HEK293T (cell line): ENCODE results near the gene DMD.
"Not testable (repeated sequence)": the region's sequence is repeated elsewhere in the genome, so short reads cannot be mapped to it uniquely, and the experiment has no call there.

Experiments used
- CTCF ChIA-PET: fragments of 350-600 bp; formaldehyde crosslinking; extraction: SDS; loops from one replicate; lab custom pipeline; 2021; ENCODE audit warnings: antibody characterized with exemption, inconsistent platforms; lab: Yijun Ruan, JAX
- POLR2A ChIA-PET: fragments of 350-600 bp; formaldehyde crosslinking; extraction: SDS; loops from one replicate; lab custom pipeline; 2020; ENCODE audit warnings: antibody characterized with exemption, inconsistent platforms; lab: Yijun Ruan, JAX
- DNase-seq: peaks from one replicate; pipeline ENCODE4 v3.0.0; 2012; ENCODE audit warnings: mixed read lengths; ENCODE audit errors: extremely low spot score
- ARNT ChIP-seq: fragments of 450-650 bp; IDR thresholded peaks from 2 replicates; pipeline ENCODE4 v1.6.1; 2017; ENCODE audit warnings: mild to moderate bottlenecking
- BHLHE40 ChIP-seq: fragments of 450-650 bp; IDR thresholded peaks from 2 replicates; pipeline ENCODE4 v1.6.1; 2016; ENCODE audit warnings: mild to moderate bottlenecking, moderate library complexity, borderline replicate concordance
- CTBP1 ChIP-seq: fragments of 450-650 bp; IDR thresholded peaks from 2 replicates; pipeline ENCODE4 v1.6.1; 2016; ENCODE audit warnings: borderline replicate concordance
- ELF4 ChIP-seq: fragments of 450-650 bp; IDR thresholded peaks from 2 replicates; pipeline ENCODE4 v1.6.1; 2017; ENCODE audit warnings: antibody characterized with exemption
- FOXA1 ChIP-seq: fragments of 450-650 bp; IDR thresholded peaks from 2 replicates; pipeline ENCODE4 v1.6.1; 2016; ENCODE audit warnings: mild to moderate bottlenecking
- FOXK2 ChIP-seq: fragments of 450-650 bp; IDR thresholded peaks from 2 replicates; pipeline ENCODE4 v1.6.1; 2016; ENCODE audit warnings: mild to moderate bottlenecking
- FOXM1 ChIP-seq: fragments of 450-650 bp; IDR thresholded peaks from 2 replicates; pipeline ENCODE4 v1.6.1; 2017; ENCODE audit warnings: mild to moderate bottlenecking, borderline replicate concordance
- HDGF ChIP-seq: fragments of 450-650 bp; IDR thresholded peaks from 2 replicates; pipeline ENCODE4 v1.6.1; 2017; ENCODE audit warnings: antibody characterized with exemption, borderline replicate concordance
- L3MBTL2 ChIP-seq: fragments of 450-650 bp; conservative IDR thresholded peaks from 2 replicates; pipeline ENCODE4 v1.6.1; 2016; ENCODE audit warnings: mild to moderate bottlenecking
- LEF1 ChIP-seq: fragments of 450-650 bp; IDR thresholded peaks from 2 replicates; pipeline ENCODE4 v1.6.1; 2017; ENCODE audit warnings: mild to moderate bottlenecking, borderline replicate concordance
- NFRKB ChIP-seq: fragments of 450-650 bp; IDR thresholded peaks from 2 replicates; pipeline ENCODE4 v1.6.1; 2016; ENCODE audit warnings: mild to moderate bottlenecking, moderate library complexity
- SP1 ChIP-seq: fragments of 450-650 bp; IDR thresholded peaks from 2 replicates; pipeline ENCODE4 v1.6.1; 2017
- SUZ12 ChIP-seq: fragments of 450-650 bp; IDR thresholded peaks from 2 replicates; pipeline ENCODE4 v1.6.1; 2016; ENCODE audit warnings: mild to moderate bottlenecking
- TARDBP ChIP-seq: fragments of 450-650 bp; IDR thresholded peaks from 2 replicates; pipeline ENCODE4 v1.6.1; 2016
- ZNF384 ChIP-seq: fragments of 450-650 bp; IDR thresholded peaks from 2 replicates; pipeline ENCODE4 v1.6.1; 2016
- TF ChIP-seq, protein P1 (sequence below): fragments of 450-650 bp; IDR thresholded peaks from 2 replicates; pipeline ENCODE4 v1.6.1; 2016

The DMD gene

DNA sequence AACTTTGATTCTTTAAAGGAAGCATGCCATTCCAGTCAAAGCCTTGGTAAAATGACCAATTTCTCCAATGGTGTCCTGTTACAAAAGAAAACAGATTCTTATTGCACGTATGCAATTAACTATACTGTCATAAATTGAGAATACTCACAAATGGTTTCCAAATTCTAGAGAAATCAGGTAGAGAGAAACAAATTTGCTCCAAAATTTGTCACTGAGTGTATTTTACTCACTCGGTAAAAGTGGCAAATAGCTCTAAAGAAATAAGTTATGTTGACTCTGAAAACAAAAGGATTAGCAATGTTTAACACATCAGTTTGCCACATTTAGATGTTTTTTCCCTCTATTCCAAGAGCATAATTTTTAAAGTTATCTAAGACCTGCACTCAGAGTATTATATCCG, 133.1 kb downstream of the DMD start:
- DNase-seq = no peak
- no peak for TF ChIP-seq LEF1
- ChIA-PET CTCF (interaction anchor here (0.6 kb wide), 1 partner anchor 293 kb away, joined by 3 read pairs; no protein-coding TSS in a partner anchor), POLR2A (no interaction called here)

DNA sequence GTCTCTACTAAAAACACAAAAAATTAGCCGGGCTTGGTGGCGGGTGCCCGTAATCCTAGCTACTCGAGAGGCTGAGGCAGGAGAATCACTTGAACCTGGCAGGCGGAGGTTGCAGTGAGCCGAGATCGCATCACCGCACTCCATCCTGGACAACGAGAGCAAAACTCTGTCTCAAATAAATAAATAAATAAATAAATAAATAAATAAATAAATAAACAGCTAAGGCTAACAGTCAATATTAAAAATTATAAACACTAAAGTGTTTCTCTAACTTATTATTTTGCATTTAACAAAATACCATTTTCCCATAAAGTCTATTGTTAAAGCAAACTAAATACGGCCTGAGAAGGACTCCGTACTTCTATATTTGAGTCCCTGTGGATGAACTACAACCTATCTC, 137.7 kb downstream of the DMD start:
- CTCF ChIA-PET, DNase-seq, POLR2A ChIA-PET: not testable (repeated sequence)

DNA sequence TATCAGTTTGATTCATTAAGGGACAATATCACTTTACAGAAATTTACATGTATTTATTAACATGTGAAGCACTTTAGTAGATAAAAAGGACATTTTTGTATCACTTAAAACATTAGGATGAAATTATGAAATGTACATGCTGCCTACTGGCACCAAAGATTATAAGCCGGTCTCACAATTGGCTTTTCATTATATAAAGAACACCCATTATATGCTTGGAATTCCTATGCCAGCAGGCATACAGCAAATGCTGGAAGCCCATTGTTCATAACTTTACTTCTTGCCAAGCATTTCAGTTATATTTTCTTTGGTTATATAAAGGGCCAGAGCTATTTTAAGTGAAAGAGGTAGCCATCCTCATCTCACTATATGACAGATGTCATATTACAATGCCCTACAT, 145.9 kb downstream of the DMD start:
- POLR2A ChIA-PET = no interaction called here
- TF ChIP-seq SUZ12 = no peak

DNA sequence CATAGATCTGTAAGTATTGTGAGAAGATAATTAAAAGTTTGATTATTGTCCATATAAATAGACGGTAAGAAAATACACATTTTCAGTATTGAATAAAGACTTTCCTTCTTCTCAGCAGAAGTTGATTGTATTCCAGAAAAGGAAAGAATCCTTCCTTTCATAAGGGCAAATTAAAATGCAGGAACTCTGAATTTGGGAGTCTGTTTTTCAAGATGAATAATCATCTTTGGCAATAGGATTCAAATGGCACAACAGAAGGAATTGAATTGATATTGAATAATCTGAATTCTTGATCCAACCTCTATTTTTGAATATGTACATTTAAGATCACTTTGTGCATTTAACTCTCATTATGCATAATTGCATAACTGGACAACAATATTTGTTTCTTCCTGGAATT, 149.3 kb downstream of the DMD start:
- TF ChIP-seq BHLHE40 (no peak), LEF1 (no peak), SP1 (no peak), ZNF384 (no peak), HDGF (no peak), L3MBTL2 (no peak), TARDBP (no peak), CTBP1 (no peak)
- ChIA-PET POLR2A (no interaction called here), CTCF (no interaction called here)
- DNase-seq = no peak

More for the DNA sequence above, 145.9 kb downstream of the DMD start:
- CTCF ChIA-PET = no interaction called here
- no peak for DNase-seq

DNA sequence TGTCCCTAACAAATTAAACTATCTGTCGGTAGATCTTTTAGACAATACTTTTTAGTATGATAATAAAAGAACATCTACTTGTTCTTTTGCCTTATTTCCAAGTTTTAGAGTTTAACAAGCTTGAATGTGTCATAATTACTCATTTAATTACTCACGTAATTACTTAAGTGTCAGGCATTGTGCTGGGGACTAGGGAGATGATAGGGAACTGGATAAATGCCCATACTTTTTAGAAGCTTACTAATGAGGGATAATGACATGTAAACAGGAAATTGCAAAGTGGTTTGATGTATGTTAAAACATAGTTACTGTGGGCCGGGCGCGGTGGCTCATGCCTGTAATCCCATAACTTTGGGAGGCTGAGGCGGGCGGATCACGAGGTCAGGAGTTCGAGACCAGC, 158.3 kb downstream of the DMD start:
- DNase-seq = no peak
- TF ChIP-seq BHLHE40 (no peak), LEF1 (no peak), FOXK2 (no peak), HDGF (no peak), SUZ12 (no peak), FOXM1 (no peak), SP1 (no peak), ARNT (no peak), ELF4 (no peak), ZNF384 (no peak), FOXA1 (no peak), NFRKB (no peak), TARDBP (no peak)
- TF ChIP-seq, protein P1, sequence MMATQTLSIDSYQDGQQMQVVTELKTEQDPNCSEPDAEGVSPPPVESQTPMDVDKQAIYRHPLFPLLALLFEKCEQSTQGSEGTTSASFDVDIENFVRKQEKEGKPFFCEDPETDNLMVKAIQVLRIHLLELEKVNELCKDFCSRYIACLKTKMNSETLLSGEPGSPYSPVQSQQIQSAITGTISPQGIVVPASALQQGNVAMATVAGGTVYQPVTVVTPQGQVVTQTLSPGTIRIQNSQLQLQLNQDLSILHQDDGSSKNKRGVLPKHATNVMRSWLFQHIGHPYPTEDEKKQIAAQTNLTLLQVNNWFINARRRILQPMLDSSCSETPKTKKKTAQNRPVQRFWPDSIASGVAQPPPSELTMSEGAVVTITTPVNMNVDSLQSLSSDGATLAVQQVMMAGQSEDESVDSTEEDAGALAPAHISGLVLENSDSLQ = no peak
- ChIA-PET POLR2A (no interaction called here), CTCF (no interaction called here)

DNA sequence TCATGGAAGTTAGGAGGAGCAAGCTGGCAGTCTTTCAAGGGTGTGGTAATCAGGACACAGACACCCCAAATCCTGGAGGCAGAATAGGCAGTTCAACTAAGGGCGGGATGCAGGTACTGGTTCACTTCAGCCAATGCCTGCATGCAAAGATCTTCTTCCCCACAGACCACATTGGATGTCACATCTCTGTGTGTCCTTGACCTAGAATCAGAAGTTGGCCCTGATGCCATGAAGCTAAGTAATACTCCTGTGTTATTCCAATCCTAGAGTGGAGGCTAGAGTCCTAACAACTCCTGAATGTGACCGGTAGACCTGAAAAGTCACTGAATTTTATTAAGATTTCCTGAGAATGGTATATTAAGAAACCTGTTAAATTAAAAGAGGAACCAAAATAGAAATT, 165.5 kb downstream of the DMD start:
- CTCF ChIA-PET = no interaction called here
- TF ChIP-seq CTBP1 (no peak), HDGF (no peak), NFRKB (no peak), L3MBTL2 (no peak), FOXM1 (no peak)
- TF ChIP-seq, protein P1 = no peak
- POLR2A ChIA-PET = interaction anchor here (0.5 kb wide), 1 partner anchor 1586 kb away, joined by 3 read pairs; no protein-coding TSS in a partner anchor
- DNase-seq = no peak

DNA sequence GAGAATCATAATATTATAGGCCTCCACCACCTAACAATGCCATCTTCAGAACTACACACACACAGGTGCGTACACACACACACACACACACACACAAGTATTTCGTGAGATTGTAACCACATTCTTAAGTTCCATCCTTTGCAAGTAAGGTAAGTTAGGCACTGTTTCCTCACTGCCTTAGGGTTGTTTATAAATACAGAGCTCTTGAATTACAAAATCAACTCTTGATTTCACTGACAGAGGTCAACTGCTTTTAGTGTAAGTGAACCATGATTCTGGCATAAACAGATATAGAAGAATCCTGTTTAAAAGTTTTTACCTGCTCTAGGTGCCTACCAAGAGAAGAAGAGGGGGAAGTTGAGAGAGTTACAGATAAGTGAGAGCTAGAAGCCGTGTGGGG, 166.1 kb downstream of the DMD start:
- ChIA-PET POLR2A (interaction anchor here (0.5 kb wide), 1 partner anchor 1585 kb away, joined by 3 read pairs; no protein-coding TSS in a partner anchor), CTCF (no interaction called here)
- no peak for DNase-seq
- TF ChIP-seq SUZ12 = no peak
- no peak for TF ChIP-seq FOXA1
- no peak for TF ChIP-seq FOXK2
- no peak for TF ChIP-seq TARDBP
- TF ChIP-seq NFRKB = no peak
- TF ChIP-seq LEF1 = no peak
- no peak for TF ChIP-seq BHLHE40
- no peak for TF ChIP-seq ZNF384
- TF ChIP-seq SP1 = no peak

DNA sequence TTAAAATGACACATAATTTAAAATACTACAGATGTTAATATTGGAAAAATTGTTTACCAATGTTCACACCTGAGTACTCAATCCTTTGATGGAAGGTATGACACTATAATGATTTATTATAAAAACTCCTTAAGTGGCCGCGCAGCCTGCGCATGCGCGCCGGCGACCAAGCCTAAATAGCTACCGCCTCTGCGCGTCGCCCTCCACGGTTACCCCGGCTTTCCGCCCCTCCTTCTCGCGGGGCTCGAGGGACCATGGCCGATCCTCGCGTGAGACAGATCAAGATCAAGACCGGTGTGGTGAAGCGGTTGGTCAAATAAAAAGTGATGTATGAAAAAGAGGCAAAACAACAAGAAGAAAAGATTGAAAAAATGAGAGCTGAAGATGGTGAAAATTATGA, 170.2 kb downstream of the DMD start:
- ChIA-PET POLR2A (no interaction called here), CTCF (no interaction called here)
- TF ChIP-seq, protein P1 = no peak
- TF ChIP-seq TARDBP = no peak
- TF ChIP-seq ZNF384 = no peak
- TF ChIP-seq LEF1 = no peak
- no peak for TF ChIP-seq NFRKB
- no peak for TF ChIP-seq FOXM1
- no peak for TF ChIP-seq HDGF
- TF ChIP-seq L3MBTL2 = no peak
- no peak for TF ChIP-seq FOXA1
- TF ChIP-seq BHLHE40 = no peak
- TF ChIP-seq ELF4 = no peak
- TF ChIP-seq CTBP1 = no peak

More for the DNA sequence above, 170.2 kb downstream of the DMD start:
- no peak for DNase-seq
